ENCODE data around the gene CUBN.

Gene CUBN

GRCh38 chr10:16891375-16892313 lies 238.0 kb downstream of the CUBN start:
- Histone ChIP-seq H3K4me3 (no peak overlapping the region), H3K27ac (peak overlapping the region; percentile 32 to 52)
- DNase-seq (ENCODE audit: low spot score) = no peak
- peak; percentile 57 for TF ChIP-seq CTCF (IDR thresholded peaks at IDR 0.05)

GRCh38 chr10:16890691-16891090 lies 238.9 kb downstream of the CUBN start:
- DNase-seq (ENCODE audit: low spot score) = no peak
- TF ChIP-seq CTCF (IDR thresholded peaks at IDR 0.05) = no peak

GRCh38 chr10:16887565-16887964 lies 242.0 kb downstream of the CUBN start:
- TF ChIP-seq CTCF (IDR thresholded peaks at IDR 0.05) = no peak
- no peak overlapping the region for H3K4me3 ChIP-seq
- no peak for DNase-seq (ENCODE audit: low spot score)
- H3K27ac ChIP-seq = no peak overlapping the region

More at GRCh38 chr10:16890691-16891090, 238.9 kb downstream of the CUBN start:
- peak overlapping the region; percentile 15 for H3K4me3 ChIP-seq
- H3K27ac ChIP-seq = peak overlapping the region in 1 of 2 donors; percentile 21

GRCh38 chr10:16886031-16886430 lies 243.6 kb downstream of the CUBN start:
- Histone ChIP-seq H3K27ac (no peak overlapping the region), H3K4me3 (no peak overlapping the region)
- no peak for TF ChIP-seq CTCF (IDR thresholded peaks at IDR 0.05)
- DNase-seq (ENCODE audit: low spot score) = no peak

GRCh38 chr10:16884497-16884896 lies 245.1 kb downstream of the CUBN start:
- DNase-seq (ENCODE audit: low spot score) = no peak
- H3K4me3 ChIP-seq = no peak overlapping the region
- no peak for TF ChIP-seq CTCF (IDR thresholded peaks at IDR 0.05)
- H3K27ac ChIP-seq = no peak overlapping the region

GRCh38 chr10:16883084-16883483 lies 246.5 kb downstream of the CUBN start:
- no peak for DNase-seq (ENCODE audit: low spot score)
- H3K4me3 ChIP-seq = no peak overlapping the region
- no peak for TF ChIP-seq CTCF (IDR thresholded peaks at IDR 0.05)
- no peak overlapping the region for H3K27ac ChIP-seq

- Histone ChIP-seq H3K27ac (no peak overlapping the region), H3K4me3 (no peak overlapping the region)
- DNase-seq (ENCODE audit: low spot score) = no peak
- TF ChIP-seq CTCF (IDR thresholded peaks at IDR 0.05) = no peak
These were observed 259.3 kb downstream of the CUBN start for GRCh38 chr10:16870331-16870730.

All from coronary artery (tissue), 2 donors.